WTC11 (cell line): Measurements from ENCODE around the gene VPS25.

Experiments
- GABPB1 ChIP-seq: sonication (generic); formaldehyde crosslinking; IDR thresholded peaks from 2 replicates; pipeline ENCODE4 v1.8.1; 2023; ENCODE audit warnings: mild to moderate bottlenecking, missing genetic modification reagents
- JUN ChIP-seq: sonication (generic); formaldehyde crosslinking; IDR thresholded peaks from 2 replicates; pipeline ENCODE4 v1.8.0; 2023; ENCODE audit warnings: mild to moderate bottlenecking, missing genetic modification reagents
- NFYB ChIP-seq: sonication (generic); formaldehyde crosslinking; conservative IDR thresholded peaks from 2 replicates; pipeline ENCODE4 v1.8.0; 2022; ENCODE audit warnings: low read depth, missing genetic modification reagents
- ZBTB43 ChIP-seq: sonication (generic); formaldehyde crosslinking; IDR thresholded peaks from 2 replicates; pipeline ENCODE4 v1.8.1; 2023; ENCODE audit warnings: mild to moderate bottlenecking, missing genetic modification reagents

- no peak for TF ChIP-seq JUN
- no peak for TF ChIP-seq ZBTB43 (CRISPR knock-in tag)
- no peak for TF ChIP-seq GABPB1
- TF ChIP-seq NFYB (CRISPR knock-in tag), result no peak
Observed at GRCh38 chr17:42821176-42821575, 47.9 kb downstream of the VPS25 start.
